Measurements from ENCODE around the gene TMEM232. TPM values are rescaled to one million over a fixed set of nuclear protein-coding genes. Genes with fewer than 3 reads are reported as not detected.

Gene TMEM232
- total and polyA plus RNA-seq, 2 of the 4 experiments (the other 2 are of a cell fraction): 0.17 to 0.36 TPM

GRCh38 chr5:110588286-110588980 lies 138.0 kb downstream of the TMEM232 start:
- intact Hi-C loops (cut with micrococcal nuclease): no loop called here
- no peak overlapping the region for H3K14ac ChIP-seq (replicated peaks; ENCODE audit: low read depth, low read length)
- dilution Hi-C loops (cut with HindIII; ENCODE audit: low sequenced_read_pairs, unreplicated experiment): no loop called here
- H2BK20ac ChIP-seq (ENCODE audit: low read depth, low read length): no peak overlapping the region
- H3K9me1 ChIP-seq (ENCODE audit: insufficient read depth, low read length): no peaks in the 10 kb centered on the region
- no peak overlapping the region for H3K4ac ChIP-seq (ENCODE audit: low read depth, low read length)
- DNase-seq (no peak), ATAC-seq (ENCODE audit: low read depth) (no peak)
- CTCF ChIA-PET: interaction anchor here (0.7 kb wide), 1 partner anchor 784 kb away, joined by 3 read pairs; no protein-coding TSS in a partner anchor
- no peak overlapping the region for H2BK15ac ChIP-seq (ENCODE audit: low read depth, low read length)
- TF ChIP-seq POLR2A (IDR thresholded peaks at IDR 0.05; ENCODE audit: low read depth, low read length) (no peak), MXI1 (IDR thresholded peaks at IDR 0.05; ENCODE audit: borderline replicate concordance, low read depth, low read length) (no peak), NFE2L2 (IDR thresholded peaks at IDR 0.05; ENCODE audit: low read depth, low read length) (no peak), SMC3 (IDR thresholded peaks at IDR 0.05; ENCODE audit: low read depth, low read length) (no peak), CTCF (conservative IDR thresholded peaks at IDR 0.05; ENCODE audit: low read depth, low read length) (no peak), RCOR1 (IDR thresholded peaks at IDR 0.05; ENCODE audit: insufficient replicate concordance, low read length) (no peak), ELK1 (IDR thresholded peaks at IDR 0.05; ENCODE audit: borderline replicate concordance, low read depth, low read length) (no peak), MAZ (IDR thresholded peaks at IDR 0.05; ENCODE audit: borderline replicate concordance, low read depth, low read length) (no peak), BHLHE40 (IDR thresholded peaks at IDR 0.05; ENCODE audit: low read depth, low read length) (no peak), USF2 (IDR thresholded peaks at IDR 0.05; ENCODE audit: low read depth, low read length) (no peak), MAFK (IDR thresholded peaks at IDR 0.05; ENCODE audit: low read depth, low read length) (no peak), RAD21 (IDR thresholded peaks at IDR 0.05; ENCODE audit: low read length) (no peak), CEBPB (IDR thresholded peaks at IDR 0.05; ENCODE audit: low read depth, low read length) (no peak), FOS (IDR thresholded peaks at IDR 0.05; ENCODE audit: low read depth, low read length) (no peak), RFX5 (IDR thresholded peaks at IDR 0.05; ENCODE audit: low read depth, low read length) (no peak)
- POLR2A ChIA-PET (ENCODE audit: unreplicated experiment): no interaction called here
- H3K4me3 ChIP-seq (ENCODE audit: insufficient read depth, low read depth, low read length): no peak overlapping the region
- no peaks in the 10 kb centered on the region for H3K9me3 ChIP-seq (ENCODE audit: control insufficient read depth, insufficient read depth, low read length)
- H3K79me1 ChIP-seq (ENCODE audit: low read depth in 1 of 2, low read length in 2 of 2): no peaks in the 10 kb centered on the region
- H3K36me3 ChIP-seq (ENCODE audit: control insufficient read depth, insufficient read depth, low read length): no peaks in the 10 kb centered on the region
- no peak overlapping the region for H3K56ac ChIP-seq (ENCODE audit: extremely low read depth, insufficient read depth, low read length)
- H4K5ac ChIP-seq (ENCODE audit: low read depth, low read length): no peak overlapping the region
- no peak overlapping the region for H2BK5ac ChIP-seq (ENCODE audit: low read depth, low read length, poor library complexity, severe bottlenecking)
- H2BK120ac ChIP-seq (ENCODE audit: low read depth, low read length): no peak overlapping the region
- H4K20me1 ChIP-seq (ENCODE audit: insufficient read depth, low read length): no peaks in the 10 kb centered on the region
- H4K91ac ChIP-seq (ENCODE audit: insufficient read depth, low read depth, low read length): no peak overlapping the region
- no TSS peak for BruUV-seq (replicated peaks)
- no peak overlapping the region for H3K4me2 ChIP-seq (ENCODE audit: low read depth, low read length)
- H2AFZ ChIP-seq (replicated peaks; ENCODE audit: low read length, poor library complexity): no peak overlapping the region
- H4K8ac ChIP-seq (ENCODE audit: low read depth in 2 of 2, low read length in 2 of 2): no peak overlapping the region
- in situ Hi-C loops (cut with MboI; ENCODE audit: low sequenced_read_pairs): no loop called here
- H3K27me3 ChIP-seq (ENCODE audit: control insufficient read depth, insufficient read depth, low read length): no peaks in the 10 kb centered on the region
- no peak overlapping the region for H2AK9ac ChIP-seq (replicated peaks; ENCODE audit: low read depth, low read length, poor library complexity)
- no peak overlapping the region for H3K9ac ChIP-seq (ENCODE audit: low read depth, low read length)
- H2AK5ac ChIP-seq (ENCODE audit: low read depth, low read length): no peak overlapping the region
- no peaks in the 10 kb centered on the region for H3K4me1 ChIP-seq (ENCODE audit: control insufficient read depth, insufficient read depth, low read length)
- H3K23ac ChIP-seq (ENCODE audit: low read depth, low read length): no peak overlapping the region
- WGBS, 2 experiments (ENCODE audit: extremely low coverage in 2 of 2, insufficient read length in 1 of 2): no CpG with 5 or more reads among the region's 3 CpGs
- no peak overlapping the region for H3K18ac ChIP-seq (ENCODE audit: low read depth, low read length)
- no peak overlapping the region for H3K27ac ChIP-seq (ENCODE audit: insufficient read depth, low read length)
